Measurements from ENCODE around the gene CHN2.

The CHN2 gene

DNA sequence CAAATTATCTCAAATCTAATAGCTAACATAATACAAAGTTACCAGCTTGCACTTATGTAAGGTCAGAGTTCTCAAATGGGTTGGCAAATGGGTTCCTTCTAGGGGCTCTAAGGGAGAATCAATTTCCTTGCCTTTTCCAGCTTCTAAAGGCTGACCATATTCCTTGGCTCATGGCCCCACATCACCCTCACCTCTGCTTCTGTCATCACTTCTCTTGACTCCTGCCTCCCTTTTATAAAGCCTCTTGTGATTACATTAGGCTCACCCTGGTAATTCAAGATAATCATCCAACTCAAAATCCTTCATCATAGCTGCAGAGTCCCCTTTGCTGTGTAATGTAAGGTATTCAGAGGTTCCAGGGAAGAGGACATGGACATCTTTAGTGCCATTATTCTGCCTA, 42.1 kb downstream of the CHN2 start:
- no peak overlapping the region for H2BK5ac ChIP-seq (ENCODE audit: low read length)
- H3K56ac ChIP-seq (ENCODE audit: low read length) = no peak overlapping the region
- no peaks in the 10 kb centered on the region for H3K79me1 ChIP-seq (ENCODE audit: low read length)
- no peak overlapping the region for H2BK15ac ChIP-seq (replicated peaks; ENCODE audit: low read depth)
- H4K5ac ChIP-seq (ENCODE audit: low read length) = no peak overlapping the region
- H3K18ac ChIP-seq (ENCODE audit: low read length) = no peak overlapping the region
- H3K4me3 ChIP-seq (ENCODE audit: low read length) = no peak overlapping the region
- H3K4ac ChIP-seq (ENCODE audit: low read depth, low read length) = no peak overlapping the region
- no peak for DNase-seq
- no peak overlapping the region for H3K4me2 ChIP-seq (ENCODE audit: low read length)
- H3K36me3 ChIP-seq (ENCODE audit: control insufficient read depth, insufficient read depth, low read length) = no peaks in the 10 kb centered on the region
- no peak overlapping the region for H2AK5ac ChIP-seq (ENCODE audit: low read length)
- H3K27ac ChIP-seq (ENCODE audit: low read depth, low read length) = no peak overlapping the region
- no peaks in the 10 kb centered on the region for H3K79me2 ChIP-seq (ENCODE audit: control insufficient read depth, insufficient read depth, low read length)
- H3K27me3 ChIP-seq (ENCODE audit: insufficient read depth, low read length, poor library complexity) = no peaks in the 10 kb centered on the region
- H3K23ac ChIP-seq (ENCODE audit: low read length) = no peak overlapping the region
- no peaks in the 10 kb centered on the region for H3K4me1 ChIP-seq (ENCODE audit: control insufficient read depth, low read depth, low read length)
- no peak overlapping the region for H3K9ac ChIP-seq (ENCODE audit: low read length)
- no peak overlapping the region for H4K8ac ChIP-seq (ENCODE audit: low read depth, low read length)
- no peak overlapping the region for H2BK120ac ChIP-seq (ENCODE audit: low read depth, low read length)

- Histone ChIP-seq H2BK120ac (ENCODE audit: low read depth, low read length) (no peak overlapping the region), H3K4me2 (ENCODE audit: low read length) (no peak overlapping the region), H3K27ac (ENCODE audit: low read depth, low read length) (no peak overlapping the region), H4K5ac (ENCODE audit: low read length) (no peak overlapping the region), H2BK5ac (ENCODE audit: low read length) (no peak overlapping the region), H3K56ac (ENCODE audit: low read length) (no peak overlapping the region), H3K27me3 (ENCODE audit: insufficient read depth, low read length, poor library complexity) (no peaks in the 10 kb centered on the region), H3K4ac (ENCODE audit: low read depth, low read length) (no peak overlapping the region), H4K8ac (ENCODE audit: low read depth, low read length) (no peak overlapping the region), H3K79me2 (ENCODE audit: control insufficient read depth, insufficient read depth, low read length) (no peaks in the 10 kb centered on the region), H3K4me3 (ENCODE audit: low read length) (no peak overlapping the region), H3K36me3 (ENCODE audit: control insufficient read depth, insufficient read depth, low read length) (no peaks in the 10 kb centered on the region), H3K4me1 (ENCODE audit: control insufficient read depth, low read depth, low read length) (no peaks in the 10 kb centered on the region), H3K18ac (ENCODE audit: low read length) (no peak overlapping the region), H2AK5ac (ENCODE audit: low read length) (no peak overlapping the region), H3K23ac (ENCODE audit: low read length) (no peak overlapping the region), H3K9ac (ENCODE audit: low read length) (no peak overlapping the region), H3K79me1 (ENCODE audit: low read length) (no peaks in the 10 kb centered on the region), H2BK15ac (replicated peaks; ENCODE audit: low read depth) (no peak overlapping the region)
- no peak for DNase-seq
- no CpG with 5 or more reads among the region's 3 CpGs for WGBS (ENCODE audit: extremely low coverage, insufficient coverage, low lambda C conversion rate)
Observed at GRCh38 chr7:29237489-29237888, 42.9 kb downstream of the CHN2 start.

DNA sequence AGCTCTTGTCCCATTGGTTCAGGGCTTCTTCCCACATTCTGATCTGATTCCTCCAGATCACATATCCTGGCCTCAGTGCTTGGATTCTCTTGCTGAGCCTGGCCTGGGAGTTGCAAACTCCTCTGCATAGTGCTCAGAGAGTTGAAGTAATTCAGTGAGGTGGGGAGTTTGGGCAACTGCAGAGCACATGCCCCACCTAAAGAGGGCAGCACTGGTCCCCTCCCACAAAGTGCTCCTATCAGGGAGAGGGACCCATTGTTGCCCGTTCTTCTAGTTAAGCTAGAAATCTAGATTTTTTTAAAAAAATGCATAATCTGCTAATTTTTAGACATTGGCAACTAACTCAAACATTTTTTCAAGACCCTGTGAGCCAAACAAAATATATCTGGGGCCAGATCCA, 45.1 kb downstream of the CHN2 start:
- Histone ChIP-seq H3K27me3 (ENCODE audit: insufficient read depth, low read length, poor library complexity) (no peaks in the 10 kb centered on the region), H3K4me3 (ENCODE audit: low read length) (no peak overlapping the region), H2BK15ac (replicated peaks; ENCODE audit: low read depth) (no peak overlapping the region), H3K27ac (ENCODE audit: low read depth, low read length) (no peak overlapping the region), H4K5ac (ENCODE audit: low read length) (no peak overlapping the region), H3K9ac (ENCODE audit: low read length) (no peak overlapping the region), H3K23ac (ENCODE audit: low read length) (no peak overlapping the region), H3K36me3 (ENCODE audit: control insufficient read depth, insufficient read depth, low read length) (no peaks in the 10 kb centered on the region), H2AK5ac (ENCODE audit: low read length) (no peak overlapping the region), H3K79me1 (ENCODE audit: low read length) (no peaks in the 10 kb centered on the region), H4K8ac (ENCODE audit: low read depth, low read length) (no peak overlapping the region), H3K4ac (ENCODE audit: low read depth, low read length) (no peak overlapping the region), H3K56ac (ENCODE audit: low read length) (no peak overlapping the region), H2BK120ac (ENCODE audit: low read depth, low read length) (no peak overlapping the region), H3K18ac (ENCODE audit: low read length) (no peak overlapping the region), H3K4me1 (ENCODE audit: control insufficient read depth, low read depth, low read length) (no peaks in the 10 kb centered on the region), H3K4me2 (ENCODE audit: low read length) (no peak overlapping the region), H3K79me2 (ENCODE audit: control insufficient read depth, insufficient read depth, low read length) (no peaks in the 10 kb centered on the region), H2BK5ac (ENCODE audit: low read length) (no peak overlapping the region)
- DNase-seq = peak; percentile 38
- WGBS (ENCODE audit: extremely low coverage, insufficient coverage, low lambda C conversion rate) = no CpG with 5 or more reads among the region's 1 CpG

DNA sequence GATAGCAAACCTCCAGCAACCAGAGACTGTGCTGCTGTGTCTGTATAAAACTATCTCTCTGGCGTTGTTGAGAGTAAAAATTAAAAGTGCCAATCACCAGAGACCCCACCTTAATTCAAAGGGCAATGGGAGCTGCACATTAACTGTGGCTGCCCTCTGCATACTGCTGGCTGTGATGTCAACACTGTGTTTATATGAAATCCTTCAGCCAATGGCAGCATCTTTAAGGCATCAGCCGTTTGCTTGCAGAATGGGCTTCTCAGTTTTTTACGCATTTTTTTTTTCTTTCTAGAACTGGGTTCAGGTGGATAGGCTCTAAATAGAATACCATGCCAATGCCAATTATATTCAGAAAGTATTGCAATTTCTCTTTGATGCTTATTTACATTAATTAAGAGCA, 47.7 kb downstream of the CHN2 start:
- Histone ChIP-seq H3K27me3 (ENCODE audit: insufficient read depth, low read length, poor library complexity) (no peaks in the 10 kb centered on the region), H3K9ac (ENCODE audit: low read length) (no peak overlapping the region)
- no CpG with 5 or more reads among the region's 3 CpGs for WGBS (ENCODE audit: extremely low coverage, insufficient coverage, low lambda C conversion rate)

GRCh38 chr7:29243910-29244655, 49.5 kb downstream of the CHN2 start:
- H3K56ac ChIP-seq (ENCODE audit: low read length) = no peak overlapping the region
- H4K8ac ChIP-seq (ENCODE audit: low read depth, low read length) = no peak overlapping the region
- H2BK120ac ChIP-seq (ENCODE audit: low read depth, low read length) = no peak overlapping the region
- no peak overlapping the region for H3K4ac ChIP-seq (ENCODE audit: low read depth, low read length)
- H3K27ac ChIP-seq (ENCODE audit: low read depth, low read length) = no peak overlapping the region
- H3K18ac ChIP-seq (ENCODE audit: low read length) = no peak overlapping the region
- no peak overlapping the region for H2AK5ac ChIP-seq (ENCODE audit: low read length)
- no peak overlapping the region for H4K5ac ChIP-seq (ENCODE audit: low read length)
- peak; percentile 66 for DNase-seq
- no peaks in the 10 kb centered on the region for H3K36me3 ChIP-seq (ENCODE audit: control insufficient read depth, insufficient read depth, low read length)
- H2BK15ac ChIP-seq (replicated peaks; ENCODE audit: low read depth) = no peak overlapping the region
- no peaks in the 10 kb centered on the region for H3K79me2 ChIP-seq (ENCODE audit: control insufficient read depth, insufficient read depth, low read length)
- no peak overlapping the region for H3K9ac ChIP-seq (ENCODE audit: low read length)
- no peak overlapping the region for H3K23ac ChIP-seq (ENCODE audit: low read length)
- no peak overlapping the region for H2BK5ac ChIP-seq (ENCODE audit: low read length)
- H3K27me3 ChIP-seq (ENCODE audit: insufficient read depth, low read length, poor library complexity) = no peaks in the 10 kb centered on the region
- H3K79me1 ChIP-seq (ENCODE audit: low read length) = no peaks in the 10 kb centered on the region
- no CpG with 5 or more reads among the region's 11 CpGs for WGBS (ENCODE audit: extremely low coverage, insufficient coverage, low lambda C conversion rate)
- H3K4me1 ChIP-seq (ENCODE audit: control insufficient read depth, low read depth, low read length) = no peaks in the 10 kb centered on the region
- H3K4me2 ChIP-seq (ENCODE audit: low read length) = no peak overlapping the region
- no peak overlapping the region for H3K4me3 ChIP-seq (ENCODE audit: low read length)

More for the DNA sequence above, 47.7 kb downstream of the CHN2 start:
- H4K8ac ChIP-seq (ENCODE audit: low read depth, low read length) = no peak overlapping the region
- H2AK5ac ChIP-seq (ENCODE audit: low read length) = no peak overlapping the region
- no peaks in the 10 kb centered on the region for H3K36me3 ChIP-seq (ENCODE audit: control insufficient read depth, insufficient read depth, low read length)
- H3K4me3 ChIP-seq (ENCODE audit: low read length) = no peak overlapping the region
- no peak overlapping the region for H3K18ac ChIP-seq (ENCODE audit: low read length)
- H2BK5ac ChIP-seq (ENCODE audit: low read length) = no peak overlapping the region
- H3K79me1 ChIP-seq (ENCODE audit: low read length) = no peaks in the 10 kb centered on the region
- H3K4ac ChIP-seq (ENCODE audit: low read depth, low read length) = no peak overlapping the region
- no peak overlapping the region for H3K23ac ChIP-seq (ENCODE audit: low read length)
- H3K4me2 ChIP-seq (ENCODE audit: low read length) = no peak overlapping the region
- no peaks in the 10 kb centered on the region for H3K4me1 ChIP-seq (ENCODE audit: control insufficient read depth, low read depth, low read length)
- no peak overlapping the region for H3K56ac ChIP-seq (ENCODE audit: low read length)
- no peak overlapping the region for H2BK120ac ChIP-seq (ENCODE audit: low read depth, low read length)
- no peaks in the 10 kb centered on the region for H3K79me2 ChIP-seq (ENCODE audit: control insufficient read depth, insufficient read depth, low read length)
- H4K5ac ChIP-seq (ENCODE audit: low read length) = no peak overlapping the region
- no peak for DNase-seq
- H2BK15ac ChIP-seq (replicated peaks; ENCODE audit: low read depth) = no peak overlapping the region
- H3K27ac ChIP-seq (ENCODE audit: low read depth, low read length) = no peak overlapping the region

Measured in mesendoderm (in vitro differentiated cells).